Measurements from ENCODE around the gene PHLPP1. TPM values are rescaled to one million over a fixed set of nuclear protein-coding genes. Genes with fewer than 3 reads are reported as not detected.

The PHLPP1 gene
- total and polyA plus RNA-seq, 2 experiments from 2014 or later: 15.7 to 73.6 TPM

DNA sequence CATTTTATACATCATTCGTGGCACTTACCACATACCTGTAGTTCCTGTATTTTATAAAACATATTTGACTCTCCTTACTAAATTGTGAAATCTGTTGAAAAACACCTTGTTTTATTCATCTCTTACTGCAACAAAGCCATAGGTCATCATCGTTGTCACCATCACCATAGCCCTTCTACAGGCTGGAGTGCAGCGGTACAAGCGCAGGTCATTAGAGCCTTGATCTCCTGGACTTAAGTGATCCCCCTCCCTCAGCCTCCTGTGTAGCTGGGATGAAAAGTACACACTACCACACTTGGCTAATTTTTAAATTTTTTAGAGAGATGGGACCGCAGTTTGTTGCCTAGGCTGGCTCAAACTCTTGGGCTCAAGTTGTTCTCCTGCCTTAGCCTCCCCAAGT lies 184.2 kb downstream of the PHLPP1 start:
- H4K20me1 ChIP-seq (replicated peaks; ENCODE audit: insufficient read depth): no peaks in the 10 kb centered on the region
- ATAC-seq (no peak), DNase-seq (ENCODE audit: low spot score) (no peak)
- Mint-ChIP-seq H3K27me3 (ENCODE audit: insufficient read depth, low read depth, poor library complexity) (peaks cover 1% of the 10 kb centered on the region), H3K4me1 (peaks cover 18% of the 10 kb centered on the region), H3K27ac (no peak overlapping the region), H3K4me3 (no peak overlapping the region), H3K36me3 (ENCODE audit: low read depth) (peaks cover 76% of the 10 kb centered on the region), H3K9me3 (no peaks in the 10 kb centered on the region)
- H3K27me3 ChIP-seq (ENCODE audit: insufficient read depth): no peaks in the 10 kb centered on the region
- no peaks in the 10 kb centered on the region; the same call in none of the 2 replicates for H3K36me3 ChIP-seq (ENCODE audit: insufficient read depth)
- peaks cover 18% of the 10 kb centered on the region for H3K4me1 ChIP-seq (ENCODE audit: insufficient read depth)
- no peak for TF ChIP-seq NANOG (IDR thresholded peaks at IDR 0.05; ENCODE audit: borderline replicate concordance)
- no peak for TF ChIP-seq ZNF331 (CRISPR knock-in tag; IDR thresholded peaks at IDR 0.05; ENCODE audit: low read depth)
- no peak for TF ChIP-seq EZH2 (IDR thresholded peaks at IDR 0.05; ENCODE audit: low read depth, unreplicated experiment)
- no peak for TF ChIP-seq STAT1 (IDR thresholded peaks at IDR 0.05; ENCODE audit: unreplicated experiment)
- TF ChIP-seq EZH2phosphoT487 (IDR thresholded peaks at IDR 0.05; ENCODE audit: unreplicated experiment): no peak
- no peak for TF ChIP-seq CTCF (conservative IDR thresholded peaks at IDR 0.05; ENCODE audit: low read depth in 2 of 2)
- TF ChIP-seq JUNB (IDR thresholded peaks at IDR 0.05; ENCODE audit: unreplicated experiment): no peak
- TF ChIP-seq ZNF114 (CRISPR knock-in tag; IDR thresholded peaks at IDR 0.05): no peak
- TF ChIP-seq ZNF462 (CRISPR knock-in tag; IDR thresholded peaks at IDR 0.05): no peak
- no peak for TF ChIP-seq REST (IDR thresholded peaks at IDR 0.05; ENCODE audit: unreplicated experiment)
- TF ChIP-seq, protein P1, sequence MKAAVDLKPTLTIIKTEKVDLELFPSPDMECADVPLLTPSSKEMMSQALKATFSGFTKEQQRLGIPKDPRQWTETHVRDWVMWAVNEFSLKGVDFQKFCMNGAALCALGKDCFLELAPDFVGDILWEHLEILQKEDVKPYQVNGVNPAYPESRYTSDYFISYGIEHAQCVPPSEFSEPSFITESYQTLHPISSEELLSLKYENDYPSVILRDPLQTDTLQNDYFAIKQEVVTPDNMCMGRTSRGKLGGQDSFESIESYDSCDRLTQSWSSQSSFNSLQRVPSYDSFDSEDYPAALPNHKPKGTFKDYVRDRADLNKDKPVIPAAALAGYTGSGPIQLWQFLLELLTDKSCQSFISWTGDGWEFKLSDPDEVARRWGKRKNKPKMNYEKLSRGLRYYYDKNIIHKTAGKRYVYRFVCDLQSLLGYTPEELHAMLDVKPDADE (IDR thresholded peaks at IDR 0.05): no peak
- TF ChIP-seq CREB1 (CRISPR knock-in tag; IDR thresholded peaks at IDR 0.05; ENCODE audit: low read depth): no peak
- no peak for TF ChIP-seq POLR2AphosphoS5 (IDR thresholded peaks at IDR 0.05; ENCODE audit: low read depth)
- no peaks in the 10 kb centered on the region for H3K9me2 ChIP-seq (ENCODE audit: insufficient read depth)
- no peak overlapping the region for H3K27ac ChIP-seq (ENCODE audit: low read depth)
- H3K79me2 ChIP-seq (replicated peaks; ENCODE audit: insufficient read depth): no peaks in the 10 kb centered on the region; the same call in 1 of the 2 replicates
- H2AFZ ChIP-seq: no peak overlapping the region
- no peaks in the 10 kb centered on the region for H3F3A ChIP-seq (replicated peaks; ENCODE audit: low read depth)
- H3K4me2 ChIP-seq: no peak overlapping the region
- no peak overlapping the region for H3K4me3 ChIP-seq
